Measurements from ENCODE around the gene GABRA4.

DNA sequence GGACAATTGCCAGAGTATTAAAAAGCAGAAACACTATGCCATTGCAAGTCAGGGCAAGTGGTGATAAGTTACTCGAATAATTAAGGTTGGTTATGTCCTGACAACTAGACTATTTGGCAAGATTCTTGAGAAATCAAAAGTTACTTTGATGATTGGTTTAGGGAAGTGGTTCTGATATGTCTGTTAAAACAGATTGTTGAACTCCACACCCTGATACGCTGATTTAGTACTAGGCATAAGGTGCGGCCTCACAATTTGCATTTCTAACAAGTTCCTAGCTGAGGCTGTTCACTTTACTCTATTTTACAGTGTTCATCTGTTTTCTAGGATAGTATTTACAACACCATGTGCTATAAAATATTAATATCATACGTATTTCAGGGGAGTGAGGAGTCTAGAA lies 12.5 kb downstream of the GABRA4 start:
- TF ChIP-seq, protein P1, sequence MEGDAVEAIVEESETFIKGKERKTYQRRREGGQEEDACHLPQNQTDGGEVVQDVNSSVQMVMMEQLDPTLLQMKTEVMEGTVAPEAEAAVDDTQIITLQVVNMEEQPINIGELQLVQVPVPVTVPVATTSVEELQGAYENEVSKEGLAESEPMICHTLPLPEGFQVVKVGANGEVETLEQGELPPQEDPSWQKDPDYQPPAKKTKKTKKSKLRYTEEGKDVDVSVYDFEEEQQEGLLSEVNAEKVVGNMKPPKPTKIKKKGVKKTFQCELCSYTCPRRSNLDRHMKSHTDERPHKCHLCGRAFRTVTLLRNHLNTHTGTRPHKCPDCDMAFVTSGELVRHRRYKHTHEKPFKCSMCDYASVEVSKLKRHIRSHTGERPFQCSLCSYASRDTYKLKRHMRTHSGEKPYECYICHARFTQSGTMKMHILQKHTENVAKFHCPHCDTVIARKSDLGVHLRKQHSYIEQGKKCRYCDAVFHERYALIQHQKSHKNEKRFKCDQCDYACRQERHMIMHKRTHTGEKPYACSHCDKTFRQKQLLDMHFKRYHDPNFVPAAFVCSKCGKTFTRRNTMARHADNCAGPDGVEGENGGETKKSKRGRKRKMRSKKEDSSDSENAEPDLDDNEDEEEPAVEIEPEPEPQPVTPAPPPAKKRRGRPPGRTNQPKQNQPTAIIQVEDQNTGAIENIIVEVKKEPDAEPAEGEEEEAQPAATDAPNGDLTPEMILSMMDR (IDR thresholded peaks at IDR 0.05) = no peak
- no peak for TF ChIP-seq POLR2A (IDR thresholded peaks at IDR 0.05)

Measured in lower leg skin (tissue), 3 donors.